Colonic mucosa (tissue), 4 donors: ENCODE results near the gene FGD1. TPM values are rescaled to one million over a fixed set of nuclear protein-coding genes. Genes with fewer than 3 reads are reported as not detected.
"Not testable (repeated sequence)": the region's sequence is repeated elsewhere in the genome, so short reads cannot be mapped to it uniquely, and the experiment has no call there.

ENCODE experiments used
- DNase-seq: peaks from one replicate; pipeline ENCODE4 v3.0.0-alpha.2; 2020
- H3K27ac ChIP-seq: fragments of 200-600 bp; one replicate; pipeline ENCODE4 v1.8.0; 2021
- H3K27me3 ChIP-seq: fragments of 200-600 bp; one replicate; pipeline ENCODE4 v1.8.0; 2021
- H3K36me3 ChIP-seq: fragments of 200-600 bp; one replicate; pipeline ENCODE4 v1.8.0; 2021
- H3K4me1 ChIP-seq: fragments of 200-600 bp; one replicate; pipeline ENCODE4 v1.8.0; 2021; ENCODE audit warnings: mild to moderate bottlenecking
- H3K4me3 ChIP-seq: fragments of 200-600 bp; one replicate; pipeline ENCODE4 v1.8.0; 2021
- H3K9ac ChIP-seq, 2 donors: one replicate each; pipeline ENCODE4 v1.7.0; 2013; ENCODE audit warnings: control low read depth in 2 of 2, low read depth in 2 of 2, low read length in 2 of 2
- H3K9me3 ChIP-seq: fragments of 200-600 bp; one replicate; pipeline ENCODE4 v1.8.0; 2021
- intact Hi-C: fragments of 100-400 bp; cut with DNase I; formaldehyde crosslinking; loops from one replicate; pipeline ENCODE4 v1.14.1; 2022
- total RNA-seq, 2 donors: library from RNA; stranded (reverse); fragmentation: NEBNext Ultra II Directional in 1 of 2; extraction: Animal tissue kit (Norgen Biotek cat#: 25700) in 1 of 2; gene quantifications; one replicate each; pipeline ENCODE4 v1.2.1, GENCODE V29; 2021
- TF ChIP-seq, protein P1 (sequence below): fragments of 200-600 bp; IDR thresholded peaks from one replicate; pipeline ENCODE4 v1.8.0; 2022; ENCODE audit warnings: antibody characterized with exemption, mild to moderate bottlenecking
- donor health status: healthy.
- donor health status: DM: no; HTN: no; CAD: no.
- donor health status: DM: no; HTN: no; CAD: no.

Gene FGD1
- 1 to 10 TPM; 4.9 to 5.5 TPM for total RNA-seq

DNA sequence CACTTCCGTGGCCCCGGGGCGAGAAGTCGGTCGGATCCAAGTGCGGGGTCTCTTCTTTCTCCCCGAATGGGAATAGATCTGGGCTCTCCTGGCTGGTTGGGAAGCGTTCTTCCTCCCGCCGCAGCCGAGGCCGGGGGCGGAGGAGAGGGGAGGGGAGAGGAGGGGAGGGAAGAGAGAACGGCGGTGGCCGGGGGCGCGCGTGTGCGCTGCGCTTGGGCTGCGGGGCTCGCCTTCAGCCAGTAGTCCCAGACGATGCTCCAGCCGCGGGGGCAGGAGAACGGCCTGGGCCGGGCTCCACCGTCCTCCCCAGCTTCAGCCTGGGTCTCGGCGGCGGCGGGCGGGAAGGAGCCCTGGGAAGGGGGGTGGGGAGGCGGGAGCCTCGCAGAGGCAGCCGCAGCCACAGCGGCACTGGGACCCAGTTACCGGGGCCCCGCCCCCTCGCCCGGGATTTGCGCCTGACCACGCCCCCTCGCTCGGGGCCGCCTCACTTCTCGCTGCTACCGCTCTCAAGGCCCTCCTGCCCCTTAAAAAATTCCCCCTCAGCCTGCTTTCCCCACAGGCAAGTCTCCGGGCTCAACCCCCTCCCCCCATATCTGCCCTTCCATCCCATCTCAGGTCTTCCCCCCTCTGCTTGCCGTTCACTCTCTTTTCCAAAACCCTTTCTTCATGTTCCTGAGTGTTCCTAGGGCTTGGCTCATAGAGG is at the start of gene FGD1:
Gene FGD1 (minus strand): TSS at position 421 of the 703 bp plus-strand sequence. CDS start 802 bp downstream, outside the sequence.
- no peaks in the 10 kb centered on the region for H3K4me1 ChIP-seq
- H3K27me3 ChIP-seq: no peaks in the 10 kb centered on the region
- TF ChIP-seq, protein P1, sequence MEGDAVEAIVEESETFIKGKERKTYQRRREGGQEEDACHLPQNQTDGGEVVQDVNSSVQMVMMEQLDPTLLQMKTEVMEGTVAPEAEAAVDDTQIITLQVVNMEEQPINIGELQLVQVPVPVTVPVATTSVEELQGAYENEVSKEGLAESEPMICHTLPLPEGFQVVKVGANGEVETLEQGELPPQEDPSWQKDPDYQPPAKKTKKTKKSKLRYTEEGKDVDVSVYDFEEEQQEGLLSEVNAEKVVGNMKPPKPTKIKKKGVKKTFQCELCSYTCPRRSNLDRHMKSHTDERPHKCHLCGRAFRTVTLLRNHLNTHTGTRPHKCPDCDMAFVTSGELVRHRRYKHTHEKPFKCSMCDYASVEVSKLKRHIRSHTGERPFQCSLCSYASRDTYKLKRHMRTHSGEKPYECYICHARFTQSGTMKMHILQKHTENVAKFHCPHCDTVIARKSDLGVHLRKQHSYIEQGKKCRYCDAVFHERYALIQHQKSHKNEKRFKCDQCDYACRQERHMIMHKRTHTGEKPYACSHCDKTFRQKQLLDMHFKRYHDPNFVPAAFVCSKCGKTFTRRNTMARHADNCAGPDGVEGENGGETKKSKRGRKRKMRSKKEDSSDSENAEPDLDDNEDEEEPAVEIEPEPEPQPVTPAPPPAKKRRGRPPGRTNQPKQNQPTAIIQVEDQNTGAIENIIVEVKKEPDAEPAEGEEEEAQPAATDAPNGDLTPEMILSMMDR: no peak
- H3K36me3 ChIP-seq: no peaks in the 10 kb centered on the region
- intact Hi-C loops: no loop called here
- peak within 1 kb of the TSS; percentile 6 to 68 for H3K9ac ChIP-seq
- peak within 1 kb of the TSS; percentile 50 for H3K4me3 ChIP-seq
- H3K9me3 ChIP-seq: no peaks in the 10 kb centered on the region
- peak; percentile 75 for DNase-seq
- H3K27ac ChIP-seq: peak within 1 kb of the TSS; percentile 27

DNA sequence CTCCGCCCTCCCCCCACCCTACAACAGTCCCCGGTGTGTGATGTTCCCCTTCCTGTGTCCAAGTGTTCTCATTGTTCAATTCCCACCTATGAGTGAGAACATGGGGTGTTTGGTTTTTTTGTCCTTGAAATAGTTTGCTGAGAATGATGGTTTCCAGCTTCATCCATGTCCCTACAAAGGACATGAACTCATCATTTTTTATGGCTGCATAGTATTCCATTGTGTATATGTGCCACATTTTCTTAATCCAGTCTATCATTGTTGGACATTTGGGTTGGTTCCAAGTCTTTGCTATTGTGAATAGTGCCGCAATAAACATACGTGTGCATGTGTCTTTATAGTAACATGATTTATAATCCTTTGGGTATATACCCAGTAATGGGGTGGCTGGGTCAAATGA is 46.2 kb upstream of the FGD1 start:
- H3K36me3 ChIP-seq, H3K9ac ChIP-seq, H3K27me3 ChIP-seq, H3K4me3 ChIP-seq, intact Hi-C loops, H3K4me1 ChIP-seq, H3K9me3 ChIP-seq, DNase-seq, H3K27ac ChIP-seq: not testable (repeated sequence)

DNA sequence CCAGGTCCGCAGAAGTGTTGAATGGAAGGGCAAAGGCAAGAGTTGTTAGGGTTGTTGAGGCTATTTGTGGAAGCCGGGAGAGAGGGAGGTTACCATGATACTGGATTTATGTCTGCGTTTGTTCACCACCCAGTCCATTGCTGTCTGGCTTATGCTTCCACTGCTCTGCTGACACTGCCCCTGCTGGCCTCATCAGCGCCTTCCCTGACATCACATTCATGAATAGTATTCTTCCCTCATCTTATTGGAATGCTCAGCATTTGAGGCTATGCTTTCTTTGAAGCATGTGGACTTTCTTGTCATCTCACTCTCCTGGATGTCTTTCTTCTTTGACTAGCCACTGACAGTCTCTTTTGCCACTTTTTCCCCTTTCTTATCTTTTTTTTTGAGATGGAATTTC is 44.3 kb upstream of the FGD1 start:
- TF ChIP-seq, protein P1: no peak
- no peak overlapping the region for H3K27ac ChIP-seq
- intact Hi-C loops: no loop called here
- no peaks in the 10 kb centered on the region for H3K4me1 ChIP-seq
- H3K27me3 ChIP-seq: no peaks in the 10 kb centered on the region
- DNase-seq: no peak
- no peaks in the 10 kb centered on the region for H3K36me3 ChIP-seq
- no peak overlapping the region for H3K9ac ChIP-seq
- no peaks in the 10 kb centered on the region for H3K9me3 ChIP-seq
- no peak overlapping the region for H3K4me3 ChIP-seq

DNA sequence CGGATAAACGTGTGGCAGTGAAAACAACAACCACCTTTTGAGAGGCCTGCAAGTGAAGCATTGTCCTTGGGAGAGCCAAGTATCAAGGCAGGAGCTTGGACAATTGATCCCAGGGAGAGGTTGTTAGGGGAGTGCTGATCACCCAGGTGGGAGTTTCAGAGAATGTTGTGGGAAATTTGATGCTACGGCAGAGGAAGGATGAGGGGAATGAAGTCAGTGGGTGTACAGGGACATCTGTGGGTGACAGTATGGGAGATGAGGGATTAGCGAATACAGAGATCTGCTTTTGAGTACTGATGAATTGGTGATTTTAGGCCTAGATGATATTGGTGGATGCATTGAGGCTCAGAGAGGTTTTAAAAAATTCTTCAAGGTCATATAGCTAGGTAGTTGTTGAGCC is 38.2 kb upstream of the FGD1 start:
- Histone ChIP-seq H3K9me3 (no peaks in the 10 kb centered on the region), H3K4me1 (no peaks in the 10 kb centered on the region), H3K27me3 (no peaks in the 10 kb centered on the region), H3K27ac (no peak overlapping the region), H3K9ac (no peak overlapping the region), H3K4me3 (no peak overlapping the region), H3K36me3 (no peaks in the 10 kb centered on the region)
- TF ChIP-seq, protein P1: no peak
- no peak for DNase-seq
- intact Hi-C loops: no loop called here

DNA sequence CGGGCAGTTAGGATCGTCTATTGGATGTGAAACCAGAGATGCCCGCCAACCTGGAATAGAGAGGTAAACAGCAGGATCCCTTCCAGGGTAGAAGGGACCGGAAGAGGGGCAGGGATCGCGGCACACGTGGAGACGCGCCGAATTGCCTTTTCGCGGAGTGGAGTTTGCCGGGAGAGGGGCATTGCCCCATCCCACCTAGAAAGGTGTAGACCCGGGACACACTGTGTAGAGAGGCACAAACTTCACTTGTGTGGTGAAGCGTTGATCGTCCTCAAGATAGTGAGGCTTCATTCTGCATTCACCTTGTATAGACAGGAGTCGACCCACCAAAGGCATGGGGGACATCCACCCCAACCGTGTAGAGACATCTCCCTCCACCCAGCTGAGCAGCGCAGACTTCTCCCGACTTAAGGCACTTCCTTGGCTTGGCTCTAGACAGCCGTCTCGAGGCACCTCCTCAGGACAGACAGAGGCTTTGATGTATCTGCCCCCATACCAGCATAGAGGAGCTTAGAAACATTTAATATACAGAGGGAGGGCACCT is 34.4 kb upstream of the FGD1 start:
- Histone ChIP-seq H3K9me3 (no peaks in the 10 kb centered on the region), H3K36me3 (no peaks in the 10 kb centered on the region), H3K27me3 (no peaks in the 10 kb centered on the region), H3K27ac (peak overlapping the region; percentile 57), H3K4me3 (peak overlapping the region; percentile 67), H3K9ac (peak overlapping the region; percentile 75 to 76), H3K4me1 (no peaks in the 10 kb centered on the region)
- intact Hi-C loops: no loop called here
- no peak for DNase-seq
- TF ChIP-seq, protein P1: no peak
